HepG2 (cell line): Measurements from ENCODE around the gene ZNF287. TPM values are rescaled to one million over a fixed set of nuclear protein-coding genes. Genes with fewer than 3 reads are reported as not detected.

Experiments
- BORCS8-MEF2B ChIP-seq: sonication (generic); formaldehyde crosslinking; IDR thresholded peaks from 2 replicates; pipeline ENCODE4 v1.8.0; 2022; ENCODE audit warnings: mild to moderate bottlenecking, missing genetic modification reagents
- E2F2 ChIP-seq: sonication (generic); formaldehyde crosslinking; IDR thresholded peaks from 2 replicates; pipeline ENCODE4 v1.4.0; 2020; ENCODE audit warnings: missing genetic modification reagents, borderline replicate concordance
- FOXO1 ChIP-seq: sonication (generic); formaldehyde crosslinking; IDR thresholded peaks from 2 replicates; pipeline ENCODE4 v1.4.0; 2020; ENCODE audit warnings: missing genetic modification reagents
- HNF4A ChIP-seq: sonication (generic); formaldehyde crosslinking; IDR thresholded peaks from 2 replicates; pipeline ENCODE4 v1.4.0; 2020; ENCODE audit warnings: missing genetic modification reagents
- HOXA3 ChIP-seq: sonication (generic); formaldehyde crosslinking; IDR thresholded peaks from 2 replicates; pipeline ENCODE4 v1.5.0; 2020; ENCODE audit warnings: missing genetic modification reagents
- KDM5A ChIP-seq: fragments of 200-600 bp; sonication (generic); IDR thresholded peaks from 2 replicates; pipeline ENCODE4 v1.7.0; 2018; ENCODE audit warnings: antibody characterized with exemption, mild to moderate bottlenecking, low read length, borderline replicate concordance
- LCORL ChIP-seq, 2 experiments: fragments of 450-650 bp in 1 of 2; sonication (generic) in 1 of 2; formaldehyde crosslinking in 1 of 2; IDR thresholded peaks; 2 replicates each; pipeline versions ENCODE4 v1.5.0 to v1.6.1; 2017 to 2020; ENCODE audit warnings: antibody characterized with exemption in 1 of 2, missing genetic modification reagents in 1 of 2
- MIXL1 ChIP-seq: IDR thresholded peaks from 2 replicates; pipeline ENCODE4 v1.6.1; 2016
- NFIC ChIP-seq: IDR thresholded peaks from 2 replicates; pipeline ENCODE4 v1.6.1; 2012; ENCODE audit warnings: mild to moderate bottlenecking, low read length, inconsistent platforms
- RARA ChIP-seq: IDR thresholded peaks from 2 replicates; pipeline ENCODE4 v1.6.1; 2016; ENCODE audit warnings: missing genetic modification reagents, missing compliant biosample characterization
- RCOR2 ChIP-seq: IDR thresholded peaks from 2 replicates; pipeline ENCODE4 v1.6.1; 2016; ENCODE audit warnings: missing biosample characterization, missing genetic modification reagents
- RXRB ChIP-seq: IDR thresholded peaks from 2 replicates; pipeline ENCODE4 v1.6.1; 2016; ENCODE audit warnings: borderline replicate concordance, missing genetic modification reagents, missing compliant biosample characterization
- TBX3 ChIP-seq: fragments of 450-650 bp; IDR thresholded peaks from 2 replicates; pipeline ENCODE4 v1.6.1; 2017; ENCODE audit warnings: antibody characterized with exemption, mild to moderate bottlenecking, inconsistent platforms, borderline replicate concordance
- TEAD3 ChIP-seq: optimal IDR thresholded peaks from 2 replicates; pipeline ENCODE3; 2016; ENCODE audit warnings: borderline replicate concordance
- THAP11 ChIP-seq: IDR thresholded peaks from 2 replicates; pipeline ENCODE4 v1.6.1; 2016; ENCODE audit warnings: missing biosample characterization, missing genetic modification reagents
- ZFP36L1 ChIP-seq: sonication (generic); formaldehyde crosslinking; IDR thresholded peaks from 2 replicates; pipeline ENCODE4 v1.8.0; 2022; ENCODE audit warnings: mild to moderate bottlenecking, missing genetic modification reagents, moderate library complexity
- ZNF331 ChIP-seq: sonication (generic); formaldehyde crosslinking; IDR thresholded peaks from 2 replicates; pipeline ENCODE4 v1.4.0; 2020; ENCODE audit warnings: missing genetic modification reagents
- ZNF362 ChIP-seq: sonication (generic); formaldehyde crosslinking; IDR thresholded peaks from 2 replicates; pipeline ENCODE4 v1.4.0; 2020; ENCODE audit warnings: missing genetic modification reagents, mild to moderate bottlenecking, borderline replicate concordance
- ZNF367 ChIP-seq: sonication (generic); formaldehyde crosslinking; IDR thresholded peaks from 2 replicates; pipeline ENCODE4 v1.4.0; 2020; ENCODE audit warnings: missing genetic modification reagents, borderline replicate concordance
- ZNF574 ChIP-seq: sonication (generic); formaldehyde crosslinking; IDR thresholded peaks from 2 replicates; pipeline ENCODE4 v1.4.0; 2020; ENCODE audit warnings: missing genetic modification reagents
- polyA plus RNA-seq, 8 experiments: library from polyadenylated mRNA; depleted of rRNA in 3 of 8; stranded (reverse) in 7 of 8; unstranded in 1 of 8; fragments of >200 nt; fragmentation: Illumina TruSeq in 4 of 8; extraction: Trizol in 4 of 8; gene quantifications; 2 replicates each; pipeline versions ENCODE4 v1.2.1 to v1.2.3, GENCODE V29; 2011 to 2016; ENCODE audit warnings: low read depth in 4 of 8, missing spikeins in 1 of 8, mixed read lengths in 1 of 8; ENCODE audit not compliant: insufficient read depth in 1 of 8
- total RNA-seq, 5 experiments: library from RNA; depleted of rRNA; stranded (reverse); fragments of >200 nt; fragmentation: Illumina TruSeq; extraction: Trizol; gene quantifications; 2 replicates each; pipeline ENCODE4 v1.2.3, GENCODE V29; 2016; ENCODE audit warnings: low read depth in 1 of 5
- TF ChIP-seq, protein P1 (sequence below): sonication (generic); formaldehyde crosslinking; IDR thresholded peaks from 2 replicates; pipeline ENCODE4 v1.8.0; 2022; ENCODE audit warnings: mild to moderate bottlenecking, missing genetic modification reagents; ENCODE audit not compliant: insufficient replicate concordance
- TF ChIP-seq, protein P2 (sequence below): IDR thresholded peaks from 2 replicates; pipeline ENCODE4 v1.6.1; 2016; ENCODE audit warnings: low read depth, borderline replicate concordance

The ZNF287 gene
- total and polyA plus RNA-seq, 2 of the 13 experiments (the other 11 are each of a cell fraction or from before 2014, with no cell fraction given), result 0.21 TPM; not detected in 1

DNA sequence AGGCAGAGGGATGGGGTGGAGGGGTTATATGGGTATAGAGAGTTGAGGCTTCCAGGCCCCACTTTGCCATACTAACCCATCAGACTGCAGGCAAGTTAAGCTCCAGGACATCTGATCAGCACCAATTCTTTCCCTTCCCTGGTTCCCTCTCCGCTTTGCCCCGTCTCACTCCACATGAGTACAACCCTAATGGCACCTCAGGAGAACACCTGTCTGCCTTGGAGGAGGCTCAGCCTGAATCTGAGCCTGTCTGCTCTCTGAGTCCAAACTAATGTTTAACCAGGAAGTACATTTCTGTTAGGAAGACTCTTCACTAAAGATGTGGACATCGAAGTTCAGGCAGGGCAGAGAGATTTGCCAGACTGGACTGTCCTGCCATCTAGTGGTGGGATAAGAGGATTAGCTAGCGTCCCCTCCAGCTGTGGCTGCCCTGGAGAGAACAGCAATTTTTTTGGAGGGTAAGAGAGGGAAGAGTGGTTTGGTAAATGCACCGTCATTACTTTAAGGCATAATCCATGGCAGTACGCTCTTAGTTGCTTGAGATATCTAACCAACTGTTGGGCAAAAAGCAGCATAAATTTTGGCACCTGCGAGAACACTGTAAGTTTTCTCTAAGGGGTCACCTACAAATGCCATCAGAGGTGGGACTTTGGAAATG, 47.8 kb downstream of the ZNF287 start (continued):
- TF ChIP-seq HOXA3 (CRISPR knock-in tag) (peak; percentile 24; the same call in 1 of the 2 replicates), RXRB (CRISPR knock-in tag) (peak; percentile 57), NFIC (no peak), ZFP36L1 (CRISPR knock-in tag) (no peak), TEAD3 (peak; percentile 7), MIXL1 (CRISPR knock-in tag) (peak; percentile 58; the same call in 1 of the 2 replicates), ZNF367 (CRISPR knock-in tag) (no peak), RCOR2 (no peak), LCORL (IDR thresholded peaks at IDR 0.05) (no peak), LCORL (CRISPR knock-in tag; IDR thresholded peaks at IDR 0.05) (peak; percentile 63), BORCS8-MEF2B (CRISPR knock-in tag) (no peak), KDM5A (no peak), ZNF331 (peak; percentile 52; the same call in 1 of the 2 replicates), HNF4A (CRISPR knock-in tag) (peak; percentile 44; the same call in 1 of the 2 replicates), FOXO1 (CRISPR knock-in tag) (0 out of 2 replicates have a peak, but pooled peaks have one; percentile 15), THAP11 (CRISPR knock-in tag) (peak; percentile 66), RARA (CRISPR knock-in tag) (0 out of 2 replicates have a peak, but pooled peaks have one; percentile 31), ZNF362 (no peak), TBX3 (no peak), ZNF574 (CRISPR knock-in tag) (peak; percentile 43; the same call in 1 of the 2 replicates), E2F2 (no peak)
- TF ChIP-seq, protein P1, sequence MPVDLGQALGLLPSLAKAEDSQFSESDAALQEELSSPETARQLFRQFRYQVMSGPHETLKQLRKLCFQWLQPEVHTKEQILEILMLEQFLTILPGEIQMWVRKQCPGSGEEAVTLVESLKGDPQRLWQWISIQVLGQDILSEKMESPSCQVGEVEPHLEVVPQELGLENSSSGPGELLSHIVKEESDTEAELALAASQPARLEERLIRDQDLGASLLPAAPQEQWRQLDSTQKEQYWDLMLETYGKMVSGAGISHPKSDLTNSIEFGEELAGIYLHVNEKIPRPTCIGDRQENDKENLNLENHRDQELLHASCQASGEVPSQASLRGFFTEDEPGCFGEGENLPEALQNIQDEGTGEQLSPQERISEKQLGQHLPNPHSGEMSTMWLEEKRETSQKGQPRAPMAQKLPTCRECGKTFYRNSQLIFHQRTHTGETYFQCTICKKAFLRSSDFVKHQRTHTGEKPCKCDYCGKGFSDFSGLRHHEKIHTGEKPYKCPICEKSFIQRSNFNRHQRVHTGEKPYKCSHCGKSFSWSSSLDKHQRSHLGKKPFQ, result no peak
- TF ChIP-seq, protein P2, sequence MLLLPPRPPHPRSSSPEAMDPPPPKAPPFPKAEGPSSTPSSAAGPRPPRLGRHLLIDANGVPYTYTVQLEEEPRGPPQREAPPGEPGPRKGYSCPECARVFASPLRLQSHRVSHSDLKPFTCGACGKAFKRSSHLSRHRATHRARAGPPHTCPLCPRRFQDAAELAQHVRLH (CRISPR knock-in tag), result peak; percentile 54; the same call in 1 of the 2 replicates
